ENCODE measurements around the gene RETREG3.

- TF ChIP-seq, protein P1, sequence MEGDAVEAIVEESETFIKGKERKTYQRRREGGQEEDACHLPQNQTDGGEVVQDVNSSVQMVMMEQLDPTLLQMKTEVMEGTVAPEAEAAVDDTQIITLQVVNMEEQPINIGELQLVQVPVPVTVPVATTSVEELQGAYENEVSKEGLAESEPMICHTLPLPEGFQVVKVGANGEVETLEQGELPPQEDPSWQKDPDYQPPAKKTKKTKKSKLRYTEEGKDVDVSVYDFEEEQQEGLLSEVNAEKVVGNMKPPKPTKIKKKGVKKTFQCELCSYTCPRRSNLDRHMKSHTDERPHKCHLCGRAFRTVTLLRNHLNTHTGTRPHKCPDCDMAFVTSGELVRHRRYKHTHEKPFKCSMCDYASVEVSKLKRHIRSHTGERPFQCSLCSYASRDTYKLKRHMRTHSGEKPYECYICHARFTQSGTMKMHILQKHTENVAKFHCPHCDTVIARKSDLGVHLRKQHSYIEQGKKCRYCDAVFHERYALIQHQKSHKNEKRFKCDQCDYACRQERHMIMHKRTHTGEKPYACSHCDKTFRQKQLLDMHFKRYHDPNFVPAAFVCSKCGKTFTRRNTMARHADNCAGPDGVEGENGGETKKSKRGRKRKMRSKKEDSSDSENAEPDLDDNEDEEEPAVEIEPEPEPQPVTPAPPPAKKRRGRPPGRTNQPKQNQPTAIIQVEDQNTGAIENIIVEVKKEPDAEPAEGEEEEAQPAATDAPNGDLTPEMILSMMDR (IDR thresholded peaks at IDR 0.05; ENCODE audit: poor library complexity, severe bottlenecking): no peak
- TF ChIP-seq RAD21 (conservative IDR thresholded peaks at IDR 0.05) (no peak), POLR2AphosphoS5 (IDR thresholded peaks at IDR 0.05) (no peak), TAF1 (IDR thresholded peaks at IDR 0.05; ENCODE audit: low read depth) (no peak), EZH2 (IDR thresholded peaks at IDR 0.05; ENCODE audit: borderline replicate concordance, insufficient read depth, low read length, poor library complexity, severe bottlenecking) (no peak), SMC3 (conservative IDR thresholded peaks at IDR 0.05; ENCODE audit: poor library complexity) (no peak), EP300 (conservative IDR thresholded peaks at IDR 0.05; ENCODE audit: poor library complexity, severe bottlenecking) (no peak)
- TF ChIP-seq, protein P2, sequence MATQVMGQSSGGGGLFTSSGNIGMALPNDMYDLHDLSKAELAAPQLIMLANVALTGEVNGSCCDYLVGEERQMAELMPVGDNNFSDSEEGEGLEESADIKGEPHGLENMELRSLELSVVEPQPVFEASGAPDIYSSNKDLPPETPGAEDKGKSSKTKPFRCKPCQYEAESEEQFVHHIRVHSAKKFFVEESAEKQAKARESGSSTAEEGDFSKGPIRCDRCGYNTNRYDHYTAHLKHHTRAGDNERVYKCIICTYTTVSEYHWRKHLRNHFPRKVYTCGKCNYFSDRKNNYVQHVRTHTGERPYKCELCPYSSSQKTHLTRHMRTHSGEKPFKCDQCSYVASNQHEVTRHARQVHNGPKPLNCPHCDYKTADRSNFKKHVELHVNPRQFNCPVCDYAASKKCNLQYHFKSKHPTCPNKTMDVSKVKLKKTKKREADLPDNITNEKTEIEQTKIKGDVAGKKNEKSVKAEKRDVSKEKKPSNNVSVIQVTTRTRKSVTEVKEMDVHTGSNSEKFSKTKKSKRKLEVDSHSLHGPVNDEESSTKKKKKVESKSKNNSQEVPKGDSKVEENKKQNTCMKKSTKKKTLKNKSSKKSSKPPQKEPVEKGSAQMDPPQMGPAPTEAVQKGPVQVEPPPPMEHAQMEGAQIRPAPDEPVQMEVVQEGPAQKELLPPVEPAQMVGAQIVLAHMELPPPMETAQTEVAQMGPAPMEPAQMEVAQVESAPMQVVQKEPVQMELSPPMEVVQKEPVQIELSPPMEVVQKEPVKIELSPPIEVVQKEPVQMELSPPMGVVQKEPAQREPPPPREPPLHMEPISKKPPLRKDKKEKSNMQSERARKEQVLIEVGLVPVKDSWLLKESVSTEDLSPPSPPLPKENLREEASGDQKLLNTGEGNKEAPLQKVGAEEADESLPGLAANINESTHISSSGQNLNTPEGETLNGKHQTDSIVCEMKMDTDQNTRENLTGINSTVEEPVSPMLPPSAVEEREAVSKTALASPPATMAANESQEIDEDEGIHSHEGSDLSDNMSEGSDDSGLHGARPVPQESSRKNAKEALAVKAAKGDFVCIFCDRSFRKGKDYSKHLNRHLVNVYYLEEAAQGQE (IDR thresholded peaks at IDR 0.05; ENCODE audit: borderline replicate concordance): no peak
Observed at GRCh38 chr17:42553866-42554249, 55.3 kb downstream of the RETREG3 start.

Measured in neural cell (in vitro differentiated cells).